Gastrocnemius medialis (tissue), 4 donors: ENCODE measurements around the gene UNC5B. TPM values are rescaled to one million over a fixed set of nuclear protein-coding genes. Genes with fewer than 3 reads are reported as not detected.

Source experiments
- ATAC-seq, 2 donors: fragments of 150-250 bp; one replicate each; pipeline ENCODE4 v1.9.1; 2016
- DNase-seq, 2 donors: peaks; one replicate each; pipeline ENCODE4 v3.0.0-alpha.2; 2019
- H3K27ac ChIP-seq, 4 donors: fragments of 200-600 bp; sonication (generic); 1 replicate in 1 of 4; 2 replicates in 3 of 4; pipeline ENCODE4 v1.5.1; 2016 to 2018; ENCODE audit warnings: mild to moderate bottlenecking in 2 of 4, moderate library complexity in 1 of 4
- H3K27me3 ChIP-seq, 3 donors: fragments of 200-600 bp; sonication (generic) in 2 of 3; 1 replicate in 1 of 3; 2 replicates in 2 of 3; pipeline versions ENCODE4 v1.5.1 to v1.6.0; 2016 to 2019; ENCODE audit warnings: mild to moderate bottlenecking in 1 of 3, moderate library complexity in 1 of 3
- H3K36me3 ChIP-seq, 2 donors: fragments of 200-600 bp; sonication (generic) in 1 of 2; one replicate each; pipeline ENCODE4 v1.5.1; 2017 to 2018
- H3K4me1 ChIP-seq, 2 donors: fragments of 200-600 bp; sonication (generic) in 1 of 2; one replicate each; pipeline ENCODE4 v1.5.1; 2016 to 2017; ENCODE audit warnings: mild to moderate bottlenecking in 2 of 2
- H3K4me3 ChIP-seq, 4 donors: fragments of 200-600 bp; sonication (generic) in 3 of 4; 1 replicate in 1 of 4; 2 replicates in 3 of 4; pipeline ENCODE4 v1.5.1; 2016 to 2019; ENCODE audit warnings: mild to moderate bottlenecking in 2 of 4
- H3K9me3 ChIP-seq, 3 donors: fragments of 200-600 bp; sonication (generic) in 2 of 3; 1 replicate in 1 of 3; 2 replicates in 2 of 3; pipeline ENCODE4 v1.5.1; 2016 to 2019
- POLR2A ChIP-seq, 2 donors: fragments of 450-650 bp; IDR thresholded peaks; one replicate each; pipeline ENCODE4 v1.6.1; 2017; ENCODE audit warnings: antibody characterized with exemption in 2 of 2, mild to moderate bottlenecking in 2 of 2, moderate library complexity in 2 of 2
- in situ Hi-C, 4 donors: fragments of 200-750 bp; cut with MboI; loops; one replicate each; pipeline versions ENCODE4 v1.15.0 to v1.8.0; 2017; ENCODE audit warnings: low sequenced_read_pairs in 4 of 4
- intact Hi-C: fragments of 100-400 bp; cut with DNase I; formaldehyde crosslinking; loops from one replicate; pipeline ENCODE4 v1.15.1; 2023; ENCODE audit warnings: low total_unique reads
- total RNA-seq, 4 donors: library from RNA; depleted of rRNA; stranded (reverse); fragments of >200 nt; gene quantifications; one replicate each; pipeline versions ENCODE4 v1.1.0 to v1.2.3, GENCODE V29; 2016
- TF ChIP-seq, protein P1 (sequence below), 5 experiments: fragments of 450-650 bp in 3 of 5; fragments of 200-600 bp in 2 of 5; sonication (generic) in 2 of 5; IDR thresholded peaks in 4 of 5; conservative IDR thresholded peaks in 1 of 5; 1 replicate in 4 of 5; 2 replicates in 1 of 5; pipeline ENCODE4 v1.5.1; 2016 to 2019; ENCODE audit warnings: antibody characterized with exemption in 5 of 5, mild to moderate bottlenecking in 3 of 5, moderate library complexity in 3 of 5

Gene UNC5B
- total RNA-seq, 4 donors from 2014 or later = 0.65 to 1.2 (median 0.90) TPM

DNA sequence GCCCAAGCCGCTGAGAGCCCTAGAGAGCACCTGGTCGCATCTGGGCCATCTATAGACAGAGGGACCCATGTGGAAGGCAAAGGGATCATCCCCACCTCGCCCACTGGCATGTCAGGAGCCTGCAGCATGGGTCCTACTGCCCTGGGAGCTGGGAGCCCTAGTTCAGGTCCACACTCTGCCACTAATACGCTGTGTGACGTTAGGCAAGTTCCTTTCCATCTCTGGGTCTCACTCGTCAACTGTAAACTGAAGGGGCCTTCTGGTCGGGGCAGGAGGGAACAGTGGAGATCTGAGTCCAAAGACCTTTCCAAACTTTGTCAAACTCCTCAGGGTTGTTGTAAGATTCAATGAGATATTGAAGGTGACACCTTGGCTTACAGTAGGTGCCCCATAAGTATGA lies 23.4 kb downstream of the UNC5B start:
- Histone ChIP-seq H3K9me3 (no peaks in the 10 kb centered on the region), H3K36me3 (no peaks in the 10 kb centered on the region), H3K27ac (no peak overlapping the region), H3K4me1 (peaks cover 41 to 48% of the 10 kb centered on the region in 2 donors), H3K4me3 (no peak overlapping the region), H3K27me3 (no peaks in the 10 kb centered on the region)
- intact Hi-C loops = no loop called here
- DNase-seq = no peak
- in situ Hi-C loops = no loop called here
- TF ChIP-seq, protein P1, sequence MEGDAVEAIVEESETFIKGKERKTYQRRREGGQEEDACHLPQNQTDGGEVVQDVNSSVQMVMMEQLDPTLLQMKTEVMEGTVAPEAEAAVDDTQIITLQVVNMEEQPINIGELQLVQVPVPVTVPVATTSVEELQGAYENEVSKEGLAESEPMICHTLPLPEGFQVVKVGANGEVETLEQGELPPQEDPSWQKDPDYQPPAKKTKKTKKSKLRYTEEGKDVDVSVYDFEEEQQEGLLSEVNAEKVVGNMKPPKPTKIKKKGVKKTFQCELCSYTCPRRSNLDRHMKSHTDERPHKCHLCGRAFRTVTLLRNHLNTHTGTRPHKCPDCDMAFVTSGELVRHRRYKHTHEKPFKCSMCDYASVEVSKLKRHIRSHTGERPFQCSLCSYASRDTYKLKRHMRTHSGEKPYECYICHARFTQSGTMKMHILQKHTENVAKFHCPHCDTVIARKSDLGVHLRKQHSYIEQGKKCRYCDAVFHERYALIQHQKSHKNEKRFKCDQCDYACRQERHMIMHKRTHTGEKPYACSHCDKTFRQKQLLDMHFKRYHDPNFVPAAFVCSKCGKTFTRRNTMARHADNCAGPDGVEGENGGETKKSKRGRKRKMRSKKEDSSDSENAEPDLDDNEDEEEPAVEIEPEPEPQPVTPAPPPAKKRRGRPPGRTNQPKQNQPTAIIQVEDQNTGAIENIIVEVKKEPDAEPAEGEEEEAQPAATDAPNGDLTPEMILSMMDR (IDR thresholded peaks at IDR 0.05 in 4 of 5, conservative IDR thresholded peaks at IDR 0.05 in 1 of 5) = no peak
- TF ChIP-seq POLR2A (IDR thresholded peaks at IDR 0.05) = no peak
- ATAC-seq = no peak

DNA sequence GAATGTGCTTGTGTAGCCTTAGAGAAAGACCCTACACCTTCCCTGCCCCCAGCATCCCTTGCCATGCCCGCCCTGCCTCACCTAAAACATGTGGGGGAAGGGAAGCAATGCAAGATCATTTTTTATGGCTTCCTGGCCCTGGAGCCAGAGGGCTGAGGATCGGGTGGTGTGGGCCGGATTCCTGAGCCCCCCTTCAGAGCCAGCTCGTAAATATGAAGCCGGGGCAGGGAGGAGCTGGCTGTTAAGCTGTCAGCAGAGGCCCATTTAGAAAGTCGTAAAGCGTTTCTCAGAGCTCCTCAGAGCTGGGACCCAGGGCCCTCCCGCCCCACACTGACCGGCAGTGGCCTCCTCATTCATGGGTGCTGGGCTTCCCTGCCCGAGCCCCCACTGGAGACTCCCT lies 23.9 kb downstream of the UNC5B start:
- in situ Hi-C loops = no loop called here

DNA sequence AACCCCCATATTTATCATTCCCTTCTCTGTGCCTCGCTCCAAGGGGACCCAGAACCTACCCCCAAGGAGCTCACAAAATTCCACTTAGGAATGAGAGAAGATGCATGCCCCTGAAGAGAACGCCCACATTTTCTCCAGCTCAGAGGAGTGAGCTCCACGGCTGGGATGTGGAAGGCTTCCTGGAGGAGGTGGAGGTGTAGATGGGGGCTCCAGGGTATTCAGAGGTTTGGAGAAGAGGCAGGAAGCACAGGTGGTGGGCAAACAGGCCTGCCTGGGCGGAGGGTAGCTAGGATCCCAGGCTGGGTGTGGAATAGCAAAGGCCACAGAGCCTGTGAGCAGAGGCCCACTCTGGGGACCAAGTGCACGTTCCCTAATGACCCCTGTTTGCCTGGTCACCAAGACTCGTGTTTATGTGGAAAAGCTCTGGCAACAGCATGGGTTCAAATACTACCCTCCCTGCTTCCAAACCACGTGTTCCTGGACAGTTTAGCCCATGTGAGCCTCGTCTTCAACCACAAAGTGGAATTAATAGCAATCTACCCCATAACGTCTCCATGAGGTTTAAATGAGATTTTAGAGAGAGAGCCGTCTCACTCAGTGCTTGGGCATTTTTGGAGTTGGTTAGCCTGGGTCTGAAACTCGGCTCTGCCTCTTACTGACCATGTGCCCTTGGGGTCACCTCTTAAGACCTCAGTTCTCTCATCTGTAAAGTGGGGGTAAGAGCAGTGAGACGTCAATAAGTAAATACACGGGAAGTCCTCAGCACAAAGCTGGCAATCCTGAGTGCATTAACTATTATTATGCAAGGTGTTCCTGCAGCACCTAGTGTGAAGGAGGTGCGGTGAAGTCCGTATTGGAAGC lies 24.7 kb downstream of the UNC5B start:
- DNase-seq = no peak
- H3K36me3 ChIP-seq = no peaks in the 10 kb centered on the region
- no peak for ATAC-seq
- no peaks in the 10 kb centered on the region for H3K9me3 ChIP-seq
- in situ Hi-C loops = no loop called here
- H3K4me1 ChIP-seq = peaks cover 39 to 40% of the 10 kb centered on the region in 2 donors
- intact Hi-C loops = no loop called here
- no peak for TF ChIP-seq POLR2A (IDR thresholded peaks at IDR 0.05)
- TF ChIP-seq, protein P1 (IDR thresholded peaks at IDR 0.05 in 4 of 5, conservative IDR thresholded peaks at IDR 0.05 in 1 of 5) = no peak
- H3K27ac ChIP-seq = no peak overlapping the region
- no peak overlapping the region for H3K4me3 ChIP-seq
- no peaks in the 10 kb centered on the region for H3K27me3 ChIP-seq

More for the DNA sequence above, 23.9 kb downstream of the UNC5B start:
- DNase-seq (no peak), ATAC-seq (no peak)
- H3K27ac ChIP-seq = no peak overlapping the region
- no peaks in the 10 kb centered on the region for H3K36me3 ChIP-seq
- H3K27me3 ChIP-seq = no peaks in the 10 kb centered on the region
- TF ChIP-seq POLR2A (IDR thresholded peaks at IDR 0.05) = no peak
- TF ChIP-seq, protein P1 (IDR thresholded peaks at IDR 0.05 in 4 of 5, conservative IDR thresholded peaks at IDR 0.05 in 1 of 5) = no peak
- peaks cover 41 to 44% of the 10 kb centered on the region in 2 donors for H3K4me1 ChIP-seq
- intact Hi-C loops = no loop called here
- H3K9me3 ChIP-seq = no peaks in the 10 kb centered on the region
- no peak overlapping the region for H3K4me3 ChIP-seq

DNA sequence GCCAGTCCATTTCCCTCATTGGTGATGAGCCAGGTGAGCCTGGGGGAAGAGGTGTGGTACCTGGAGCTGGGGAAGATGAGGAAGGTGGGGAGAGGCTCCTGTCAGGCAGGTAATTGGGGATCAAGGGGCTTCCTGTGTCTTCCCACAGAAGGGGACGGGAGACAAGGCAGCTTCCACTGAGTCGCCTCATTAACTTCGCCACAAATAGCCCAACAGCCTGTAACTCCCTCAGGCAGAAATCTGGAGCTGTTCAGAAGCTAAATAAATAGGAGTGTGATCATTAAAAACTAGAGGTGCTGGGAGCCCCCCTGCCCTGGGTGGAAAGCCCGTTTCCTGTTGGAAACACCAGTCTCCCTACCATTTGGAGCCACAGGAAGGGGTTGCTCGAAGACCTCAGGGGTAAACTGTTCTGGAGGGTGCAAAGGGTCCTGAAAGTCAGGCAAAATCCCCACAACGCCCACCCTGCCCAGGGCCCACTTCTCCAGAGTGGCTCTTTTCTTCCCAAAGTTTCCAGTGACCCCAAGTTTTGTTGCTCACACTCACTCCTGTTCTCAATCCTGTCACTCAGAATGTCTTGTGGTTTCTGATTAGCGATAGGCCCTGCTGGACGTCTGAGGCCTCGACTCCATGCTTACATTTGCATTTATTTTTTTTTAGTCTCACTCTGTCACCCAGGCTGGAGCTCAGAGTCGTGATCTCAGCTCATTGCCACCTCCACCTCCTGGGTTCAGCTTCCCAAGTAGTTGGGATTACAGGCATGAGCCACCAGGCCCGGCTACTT lies 25.7 kb downstream of the UNC5B start:
- Histone ChIP-seq H3K27ac (no peak overlapping the region), H3K9me3 (no peaks in the 10 kb centered on the region), H3K27me3 (no peaks in the 10 kb centered on the region), H3K4me1 (peaks cover 36 to 41% of the 10 kb centered on the region in 2 donors), H3K36me3 (no peaks in the 10 kb centered on the region), H3K4me3 (no peak overlapping the region)
- in situ Hi-C loops (no loop called here), intact Hi-C loops (no loop called here)
- TF ChIP-seq POLR2A (IDR thresholded peaks at IDR 0.05) = no peak
- TF ChIP-seq, protein P1 (IDR thresholded peaks at IDR 0.05 in 4 of 5, conservative IDR thresholded peaks at IDR 0.05 in 1 of 5) = no peak
- ATAC-seq = no peak
- DNase-seq = no peak
